ENCODE data around the gene VPS35L.
"Not testable (repeated sequence)": the region's sequence is repeated elsewhere in the genome, so short reads cannot be mapped to it uniquely, and the experiment has no call there.

The VPS35L gene

DNA sequence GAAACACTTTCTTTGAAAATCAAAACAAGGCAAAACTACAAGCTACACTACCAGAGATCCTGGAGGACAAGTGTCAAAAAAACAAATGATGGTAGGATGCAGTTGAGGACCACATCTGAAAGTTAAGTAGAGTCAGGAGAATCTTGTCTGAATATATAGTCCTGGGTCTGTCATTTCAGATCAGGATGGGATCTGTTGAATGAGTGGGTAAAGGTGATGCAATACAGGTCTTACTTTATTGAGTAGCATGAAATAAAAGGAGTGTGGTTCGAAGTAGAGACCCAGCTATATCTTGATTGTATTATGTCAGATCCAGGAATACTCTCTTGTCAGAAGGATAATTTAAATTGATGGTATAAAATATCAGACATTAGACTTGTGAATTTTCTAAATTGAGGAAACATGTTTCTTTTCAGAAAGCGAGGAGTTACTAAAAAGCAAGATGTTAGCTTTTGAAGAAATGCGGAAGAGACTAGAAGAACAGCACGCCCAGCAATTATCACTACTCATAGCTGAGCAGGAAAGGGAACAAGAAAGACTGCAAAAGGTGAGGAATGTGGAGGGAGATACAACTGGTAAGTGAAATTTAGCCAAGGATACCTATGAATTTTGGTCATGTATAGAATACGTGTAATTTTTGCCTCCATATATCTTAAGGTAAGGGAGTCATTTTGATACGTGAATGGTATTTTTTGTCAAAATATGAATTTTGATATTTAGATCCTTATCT is 15.1 kb upstream of the VPS35L start:
- no peak for DNase-seq (ENCODE audit: low read depth, low spot score)

DNA sequence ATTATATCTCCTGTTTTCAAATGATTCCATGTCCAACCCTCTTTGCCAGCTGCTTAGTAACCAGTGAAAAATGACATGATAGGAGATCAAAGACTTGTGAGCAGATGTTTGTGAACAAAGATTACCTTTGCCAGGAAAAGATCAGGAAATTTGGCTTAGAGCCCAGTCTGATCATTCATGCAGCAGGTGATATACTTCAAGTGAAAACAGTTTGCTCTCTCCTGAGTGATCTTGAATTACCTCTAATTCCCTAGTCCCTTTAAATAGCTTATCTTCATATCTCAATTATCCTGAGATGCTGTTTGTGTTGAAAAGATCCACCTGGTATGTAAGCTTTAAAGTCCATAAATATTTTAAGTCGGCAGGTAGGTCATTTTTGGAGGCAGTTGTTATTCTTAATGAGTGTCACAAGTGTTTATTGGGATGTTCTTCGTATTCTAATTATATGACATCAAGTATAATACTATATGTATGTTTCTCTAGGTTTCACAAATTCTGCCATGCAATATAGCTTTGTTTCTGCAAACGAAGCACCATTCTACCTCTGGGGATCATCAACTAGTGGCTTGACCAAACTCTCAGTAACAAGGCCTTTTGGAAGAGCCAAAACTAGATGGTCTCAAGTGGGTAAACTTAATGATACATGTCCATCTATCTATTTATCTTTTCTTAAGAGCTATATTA is 13.2 kb upstream of the VPS35L start:
- DNase-seq (ENCODE audit: low read depth, low spot score) = no peak

DNA sequence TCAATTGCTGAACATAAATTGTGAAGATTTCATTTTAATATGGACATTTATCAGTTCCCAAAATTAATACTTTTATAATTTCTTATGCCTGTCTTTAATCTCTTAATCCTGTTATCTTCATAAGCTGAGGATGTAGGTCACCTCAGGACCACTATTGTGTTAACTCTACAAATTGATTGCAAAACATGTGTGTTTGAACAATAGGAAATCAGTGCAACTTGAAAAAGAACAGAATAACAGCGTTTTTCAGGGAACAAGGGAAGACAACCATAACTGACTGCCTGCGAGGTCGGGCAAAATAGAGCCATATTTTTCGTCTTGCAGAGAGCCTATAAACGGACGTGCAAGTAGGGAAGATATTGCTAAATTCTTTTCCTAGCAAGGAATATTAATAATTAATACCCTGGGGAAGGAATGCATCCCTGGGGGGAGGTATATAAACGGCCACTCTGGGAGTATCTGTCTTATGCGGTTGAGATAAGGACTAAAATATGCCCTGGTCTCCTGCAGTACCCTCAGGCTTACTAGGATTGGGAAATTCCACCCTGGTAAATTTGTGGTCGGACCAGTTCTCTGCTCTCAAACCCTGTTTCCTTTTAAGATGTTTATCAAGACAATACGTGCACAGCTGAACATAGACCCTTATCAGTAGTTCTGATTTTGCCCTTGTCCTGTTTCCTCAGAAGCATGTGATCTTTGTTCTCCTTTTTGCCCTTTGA is 12.1 kb upstream of the VPS35L start:
- DNase-seq (ENCODE audit: low read depth, low spot score) = not testable (repeated sequence)

DNA sequence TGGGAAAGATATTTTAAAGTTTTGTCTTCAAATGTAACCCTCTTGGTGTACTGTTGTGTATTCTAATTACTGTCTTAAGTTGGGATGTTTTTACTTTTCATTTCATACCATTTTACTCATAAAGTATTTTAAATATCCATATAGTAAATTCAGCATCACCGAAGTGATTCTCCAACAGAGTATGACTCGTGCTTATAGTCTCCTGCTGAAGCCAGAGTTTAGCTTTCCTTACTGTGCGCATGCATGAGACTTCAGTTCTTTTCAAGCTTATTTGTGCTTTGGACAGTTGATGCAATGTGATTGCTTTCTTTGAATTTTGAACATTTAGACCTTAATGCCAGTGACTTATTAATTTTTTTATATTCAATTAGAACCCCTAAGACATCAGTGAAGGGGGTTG is 7.4 kb upstream of the VPS35L start:
- no peak for DNase-seq (ENCODE audit: low read depth, low spot score)

DNA sequence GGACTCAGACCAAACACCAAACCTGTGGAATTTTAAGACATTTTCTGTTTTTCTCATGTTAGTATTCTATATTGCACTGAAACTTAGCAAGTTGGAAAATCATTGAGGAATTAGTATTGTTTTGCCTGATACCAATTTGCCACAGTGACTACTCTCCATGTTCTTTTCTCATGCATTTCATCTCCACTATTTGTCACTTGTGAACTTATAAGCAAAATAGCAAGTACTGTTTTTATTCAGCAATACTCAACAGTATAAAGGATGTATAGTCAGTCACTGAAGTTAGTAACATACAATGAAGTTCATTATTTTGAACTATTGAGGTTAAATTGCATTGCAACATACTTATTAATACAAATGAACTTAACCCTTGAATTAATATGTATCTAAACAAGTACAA is 5.8 kb upstream of the VPS35L start:
- no peak for DNase-seq (ENCODE audit: low read depth, low spot score)

DNA sequence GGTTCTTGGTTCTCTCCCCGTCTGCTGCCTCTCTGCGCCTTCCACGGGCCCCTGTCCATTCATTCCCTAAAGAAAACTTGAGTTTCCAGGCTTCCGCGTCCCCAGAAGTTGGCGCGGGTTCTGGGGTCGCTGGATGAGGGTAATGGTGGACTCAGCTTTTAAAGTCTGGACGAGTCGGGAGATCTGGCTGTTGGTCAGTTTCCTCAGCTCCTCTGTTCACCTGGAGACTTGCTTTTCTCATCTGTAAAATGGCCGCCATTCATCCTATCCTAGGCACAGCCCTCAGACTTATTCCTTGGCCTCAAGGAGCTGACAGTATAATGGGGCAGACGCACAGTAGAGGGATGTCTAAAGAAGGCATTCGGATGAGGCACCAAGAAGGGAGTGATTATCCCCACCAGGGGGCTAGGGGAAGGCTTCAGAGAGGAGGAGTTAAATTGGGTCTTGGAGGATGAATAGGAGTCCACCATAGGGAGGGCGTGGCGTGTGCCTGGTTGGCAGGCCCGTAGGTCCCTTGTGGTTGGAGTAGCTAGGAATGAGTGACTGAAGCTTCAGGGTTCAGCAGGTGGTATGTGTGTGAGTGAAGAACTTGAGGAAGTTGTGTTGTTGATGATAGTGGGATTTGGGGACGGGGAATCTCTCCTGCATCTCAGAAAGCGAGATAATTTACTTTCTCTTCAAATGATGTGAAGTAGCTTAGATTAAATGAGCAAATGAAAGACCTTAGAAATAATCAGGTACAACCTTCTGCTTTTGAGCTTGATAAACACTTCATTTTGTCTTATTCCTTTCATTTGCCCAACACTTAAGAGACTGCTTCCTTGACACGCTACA is 652 bp downstream of the VPS35L start:
- no peak for DNase-seq (ENCODE audit: low read depth, low spot score)

DNA sequence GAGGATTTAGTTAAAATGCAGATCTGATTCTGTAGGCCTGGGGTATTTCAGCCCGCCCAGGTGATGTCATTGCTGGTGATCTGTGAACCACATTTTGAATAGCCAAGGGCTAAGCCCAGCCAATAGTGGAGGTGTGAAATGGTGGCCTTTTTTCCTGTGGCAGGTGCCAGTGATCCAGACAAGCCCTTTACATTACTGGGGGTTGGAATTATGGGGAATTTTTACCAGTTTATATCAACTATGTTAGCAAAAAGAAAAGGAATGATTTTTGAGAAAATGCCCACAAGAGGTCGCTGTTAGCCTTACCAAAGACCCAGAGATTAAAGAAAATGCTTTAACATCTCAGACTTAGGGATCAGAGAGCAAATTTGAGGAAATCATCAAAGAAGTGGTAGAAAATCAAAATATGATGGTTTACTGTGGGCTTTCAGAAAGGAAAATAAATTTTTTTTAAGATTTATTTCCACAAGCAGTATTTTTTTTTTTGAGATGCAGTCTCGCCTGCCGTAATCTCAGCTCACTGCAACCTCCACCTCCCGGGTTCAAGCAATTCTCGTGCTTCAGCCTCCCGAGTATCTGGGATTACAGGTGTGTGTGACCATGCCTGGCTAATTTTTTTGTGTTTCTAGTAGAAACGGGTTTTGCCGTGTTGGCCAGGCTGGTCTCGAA is 3.9 kb downstream of the VPS35L start:
- DNase-seq (ENCODE audit: low read depth, low spot score) = no peak

DNA sequence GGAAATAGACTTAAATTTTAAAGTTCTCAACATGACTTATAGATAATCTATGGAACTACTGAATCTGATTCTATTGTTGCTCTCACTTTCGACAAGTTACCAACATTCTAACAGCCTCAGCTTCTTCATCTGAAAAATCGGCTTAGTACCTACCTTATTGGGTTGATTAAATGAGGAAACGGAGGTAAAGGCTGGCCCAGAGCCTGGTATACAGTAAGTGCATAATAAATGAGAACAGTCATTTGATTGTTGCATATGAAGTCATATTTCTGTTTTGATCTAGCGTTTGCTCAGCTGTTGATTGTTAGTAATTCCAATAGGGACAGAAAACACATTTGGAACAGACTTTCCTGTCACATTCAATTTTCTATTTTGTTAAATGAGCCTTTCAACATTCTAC is 4.6 kb downstream of the VPS35L start:
- DNase-seq (ENCODE audit: low read depth, low spot score) = no peak

DNA sequence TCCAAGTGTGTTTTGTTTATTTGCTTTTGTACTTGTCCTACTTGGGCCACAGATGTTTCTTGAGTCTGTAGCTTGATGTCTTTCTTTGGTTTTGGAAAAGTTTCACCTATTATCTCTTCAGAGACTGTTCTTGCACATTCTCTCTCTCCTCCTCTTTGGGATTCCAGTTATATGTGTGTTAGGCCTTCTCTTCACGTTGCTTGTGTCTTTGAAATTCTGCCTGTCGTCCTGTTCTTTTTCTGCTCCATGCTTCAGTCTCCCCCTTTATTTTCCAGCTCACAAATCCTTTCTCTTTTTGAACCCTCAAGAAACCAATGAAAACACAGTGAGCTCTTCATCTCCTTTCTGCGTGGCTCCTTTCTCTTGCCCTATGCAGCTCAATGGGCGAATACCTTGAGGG is 7.9 kb downstream of the VPS35L start:
- DNase-seq (ENCODE audit: low read depth, low spot score) = no peak

DNA sequence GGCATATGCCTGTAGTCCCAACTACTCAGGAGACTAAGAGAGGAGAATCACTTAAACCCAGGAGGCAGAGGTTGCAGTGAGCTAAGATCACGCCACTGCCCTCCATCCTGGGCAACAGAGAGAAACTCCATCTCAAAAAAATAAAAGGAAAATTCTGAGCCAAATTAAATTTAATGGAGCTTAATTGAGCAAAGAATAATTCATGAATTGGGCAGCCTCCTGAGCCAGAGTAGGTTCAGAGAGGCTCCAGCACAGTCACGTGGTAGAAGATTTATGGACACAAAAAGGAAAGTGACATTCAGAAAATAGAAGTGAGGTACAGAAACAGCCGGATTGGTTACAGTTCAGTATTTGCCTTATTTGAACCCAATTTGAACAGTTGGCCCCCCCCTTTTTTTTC is 10.9 kb downstream of the VPS35L start:
- DNase-seq (ENCODE audit: low read depth, low spot score) = no peak

DNA sequence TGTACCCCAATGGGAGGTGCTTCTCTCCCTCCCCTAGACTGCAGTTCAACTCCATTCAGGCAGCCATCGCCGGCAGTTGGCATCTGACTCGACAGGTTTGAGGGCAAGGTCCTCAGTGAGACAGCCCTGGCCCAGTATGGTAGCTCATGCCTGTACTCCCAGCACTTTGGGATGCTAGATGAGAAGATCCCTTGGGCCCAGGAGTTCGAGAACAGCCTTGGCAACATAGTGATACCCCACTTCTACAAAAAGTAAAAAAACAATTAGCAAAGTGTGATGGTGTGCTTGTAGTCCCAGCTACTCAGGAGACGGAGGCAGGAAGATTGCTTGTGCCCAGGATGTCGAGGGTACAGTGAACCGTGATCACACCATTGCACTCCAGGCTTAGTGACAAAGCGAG is 12.1 kb downstream of the VPS35L start:
- DNase-seq (ENCODE audit: low read depth, low spot score) = no peak

DNA sequence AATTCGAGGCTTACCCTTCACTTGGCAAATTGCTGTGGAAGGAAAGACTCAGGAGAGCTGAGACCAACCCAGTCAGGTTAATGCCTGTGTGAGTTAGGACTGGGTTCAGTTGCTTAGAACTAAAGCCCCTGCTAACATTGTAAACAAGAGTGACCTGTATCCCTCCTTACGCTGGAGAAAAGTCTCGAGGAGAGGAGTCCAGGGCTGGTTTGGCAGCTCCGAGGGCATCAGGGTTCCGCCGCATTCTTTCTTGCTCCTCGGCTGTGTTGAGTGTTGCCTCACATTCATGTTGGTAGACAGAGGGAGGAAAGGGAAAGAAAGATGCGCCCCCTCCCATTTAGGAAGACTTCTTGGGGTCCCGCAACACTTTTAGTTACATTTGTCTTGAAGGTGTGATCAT is 18.5 kb downstream of the VPS35L start:
- no peak for DNase-seq (ENCODE audit: low read depth, low spot score)

DNA sequence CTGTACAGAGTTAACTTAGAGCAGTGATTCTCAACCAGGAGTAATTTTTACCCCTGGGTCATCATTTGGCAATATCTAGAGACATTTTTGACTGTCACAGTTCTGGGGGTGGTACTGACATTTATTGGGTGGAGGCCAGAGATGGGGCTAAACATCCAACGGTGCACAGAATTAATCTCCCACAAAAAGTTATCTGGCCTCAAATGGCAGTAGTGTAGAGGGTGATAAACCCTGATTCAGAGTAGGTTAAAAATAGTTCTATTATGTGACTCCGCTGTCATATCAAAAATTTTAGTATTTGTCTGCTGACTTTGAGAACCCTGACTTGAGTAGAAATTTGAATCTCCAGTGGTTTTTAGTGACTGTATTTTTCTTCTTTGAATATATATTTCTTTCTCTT is 19.1 kb downstream of the VPS35L start:
- no peak for DNase-seq (ENCODE audit: low read depth, low spot score)

DNA sequence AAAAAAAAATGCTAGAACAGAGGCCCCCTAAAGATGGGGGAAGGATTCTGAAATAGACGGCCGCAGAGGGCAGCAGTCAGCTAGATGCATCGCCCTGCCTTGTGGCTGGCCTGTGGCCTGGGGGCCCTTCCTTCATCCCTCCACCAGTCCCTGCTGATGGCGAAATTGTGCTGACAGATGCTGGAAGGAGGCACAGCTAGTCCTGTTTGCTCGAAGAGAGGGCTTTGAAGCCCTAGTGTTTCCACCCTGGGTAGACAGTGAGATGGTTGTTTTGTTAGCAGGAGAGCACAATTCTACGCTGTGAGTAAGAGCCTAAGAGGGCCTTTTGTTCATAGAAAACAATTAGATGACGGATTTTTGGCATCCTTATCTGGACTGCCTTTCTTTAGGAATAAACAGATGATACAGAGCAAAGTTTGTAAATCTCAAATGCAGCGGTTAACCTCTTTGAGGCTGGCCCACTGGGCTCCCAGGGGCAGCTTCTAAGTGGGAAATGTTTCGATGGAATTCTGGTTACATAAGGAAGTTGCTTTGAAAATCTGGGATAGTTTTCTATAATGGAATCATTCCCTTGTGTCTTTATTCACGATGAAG is 23.0 kb downstream of the VPS35L start:
- DNase-seq (ENCODE audit: low read depth, low spot score) = no peak

DNA sequence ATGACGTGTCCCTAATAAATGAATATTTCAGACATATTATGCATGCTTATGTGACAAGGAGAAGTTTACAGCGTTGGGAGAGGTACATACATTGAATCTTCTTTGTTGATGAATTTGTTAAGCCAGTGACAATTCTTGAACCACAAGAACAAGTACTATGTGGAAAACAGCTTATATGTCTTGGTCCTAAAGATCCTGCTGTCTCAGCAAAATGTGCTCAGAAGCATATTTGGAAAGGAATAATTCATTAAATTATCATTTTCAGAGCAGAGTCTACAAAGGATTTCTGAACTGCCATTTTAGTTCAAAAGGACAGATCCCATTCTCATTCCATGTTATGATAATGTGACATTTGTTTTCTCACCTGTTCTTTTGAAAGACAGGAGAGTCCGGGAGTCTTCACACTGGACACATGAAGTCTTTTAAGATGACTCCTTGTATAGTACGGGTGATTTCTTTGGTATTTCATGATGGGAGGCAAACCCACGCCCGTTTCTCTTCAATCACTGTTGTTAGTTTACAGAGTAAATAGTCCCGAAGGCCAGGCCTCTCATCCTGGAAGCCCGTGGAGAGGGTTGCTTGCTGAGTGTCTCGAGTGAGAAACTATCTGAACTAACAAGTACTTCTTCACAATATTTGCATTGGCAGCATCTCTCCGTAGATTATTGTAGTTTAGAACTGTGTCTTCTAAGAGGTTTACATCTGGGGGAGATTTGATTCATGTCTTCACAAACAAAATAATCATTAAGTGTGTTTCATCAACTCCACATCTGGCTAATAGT is 26.7 kb downstream of the VPS35L start:
- DNase-seq (ENCODE audit: low read depth, low spot score) = no peak

DNA sequence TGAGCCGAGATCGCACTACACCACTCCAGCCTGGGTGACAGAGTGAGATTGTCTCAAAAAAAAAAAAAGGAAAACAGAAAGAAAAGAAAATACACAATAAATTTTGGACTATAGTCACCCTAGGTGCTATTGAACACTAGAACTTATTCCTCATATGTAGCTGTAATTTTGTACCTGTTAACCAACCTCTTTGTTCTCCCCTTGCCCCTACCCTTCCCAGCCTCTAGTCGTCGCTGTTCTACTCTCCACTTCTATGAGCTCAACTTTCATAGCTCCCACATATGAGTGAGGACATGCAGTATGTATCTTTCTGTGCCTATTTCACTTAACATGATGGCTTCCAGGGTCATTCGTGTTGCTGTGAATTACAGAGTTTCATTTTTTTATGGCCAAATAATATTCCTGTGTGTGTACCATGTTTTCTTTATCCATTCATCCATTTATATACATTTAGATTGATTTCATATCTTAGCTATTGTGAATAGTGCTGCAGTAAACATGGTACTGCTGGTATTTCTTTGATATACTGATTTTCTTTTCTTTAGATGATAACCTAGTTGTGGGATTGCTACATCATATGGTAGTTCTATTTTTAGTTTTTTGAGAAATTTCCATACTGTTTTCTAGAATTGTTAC is 28.3 kb downstream of the VPS35L start:
- DNase-seq (ENCODE audit: low read depth, low spot score) = no peak

DNA sequence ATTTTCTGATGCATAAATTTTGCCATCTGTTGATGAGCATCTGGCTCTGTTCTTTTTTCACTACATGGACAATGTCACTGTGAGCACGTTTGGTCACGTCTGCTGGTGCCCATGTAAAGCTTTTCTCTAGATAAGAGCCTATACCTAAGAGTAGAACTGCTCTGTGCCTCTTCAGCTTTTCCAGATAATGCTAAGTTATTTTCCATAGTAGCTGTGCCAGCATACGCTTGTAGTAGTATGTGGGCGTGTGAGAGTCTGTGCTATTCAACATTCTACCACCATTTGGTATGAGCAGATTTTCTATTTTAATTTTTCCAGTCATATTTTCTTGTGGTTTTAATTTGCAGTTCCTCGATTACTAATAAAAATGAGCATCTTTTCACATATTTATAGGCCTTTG is 33.2 kb downstream of the VPS35L start:
- no peak for DNase-seq (ENCODE audit: low read depth, low spot score)

DNA sequence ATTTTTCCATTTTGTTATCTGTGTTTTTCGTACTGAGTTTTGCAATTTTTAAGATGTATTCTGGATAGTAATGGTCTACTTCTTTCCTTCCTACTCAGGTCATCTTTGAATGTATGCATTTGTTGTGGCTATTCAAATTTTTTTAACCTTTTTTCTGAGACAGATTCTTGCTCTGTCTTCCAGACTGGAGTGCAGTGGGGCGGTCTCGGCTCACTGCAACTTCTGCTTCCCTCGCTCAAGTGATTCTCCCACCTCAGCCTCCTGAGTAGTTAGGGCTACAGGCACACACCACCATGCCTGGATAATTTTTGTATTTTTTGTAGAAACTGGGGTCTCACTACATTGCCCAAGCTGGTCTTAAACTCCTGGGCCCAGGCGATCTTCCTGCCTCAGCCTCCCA is 33.6 kb downstream of the VPS35L start:
- no peak for DNase-seq (ENCODE audit: low read depth, low spot score)

DNA sequence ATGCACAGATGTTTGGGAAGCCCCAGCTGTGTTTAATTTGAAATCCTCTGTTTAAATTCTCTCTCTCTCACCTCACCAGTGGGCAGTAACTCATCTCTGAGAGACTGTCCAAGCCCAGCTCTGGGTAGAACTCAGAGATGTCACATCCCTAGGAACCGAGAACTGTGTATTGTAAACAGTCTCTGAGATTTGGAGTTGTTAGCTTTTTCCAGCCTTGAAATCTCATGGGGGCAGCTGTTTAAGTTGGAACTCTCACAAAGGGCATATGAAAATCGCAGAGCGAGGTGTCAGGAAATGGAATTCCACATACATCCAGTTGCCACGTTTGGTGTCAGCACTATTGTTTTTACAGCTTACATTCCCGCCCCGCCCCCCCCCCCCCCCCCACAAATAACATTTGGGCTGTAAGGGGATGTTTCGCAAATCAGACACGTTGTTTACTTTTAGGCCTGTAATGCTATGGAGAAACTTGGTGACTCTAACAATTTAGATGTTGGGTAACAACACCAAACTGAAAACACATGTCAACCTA is 34.3 kb downstream of the VPS35L start:
- no peak for DNase-seq (ENCODE audit: low read depth, low spot score)
